ENCODE measurements around the gene SORCS1. TPM values are rescaled to one million over a fixed set of nuclear protein-coding genes. Genes with fewer than 3 reads are reported as not detected.

SORCS1 gene
- total and polyA plus RNA-seq, 4 donors: 0.08 to 0.21 (median 0.09) TPM; not detected in 1

DNA sequence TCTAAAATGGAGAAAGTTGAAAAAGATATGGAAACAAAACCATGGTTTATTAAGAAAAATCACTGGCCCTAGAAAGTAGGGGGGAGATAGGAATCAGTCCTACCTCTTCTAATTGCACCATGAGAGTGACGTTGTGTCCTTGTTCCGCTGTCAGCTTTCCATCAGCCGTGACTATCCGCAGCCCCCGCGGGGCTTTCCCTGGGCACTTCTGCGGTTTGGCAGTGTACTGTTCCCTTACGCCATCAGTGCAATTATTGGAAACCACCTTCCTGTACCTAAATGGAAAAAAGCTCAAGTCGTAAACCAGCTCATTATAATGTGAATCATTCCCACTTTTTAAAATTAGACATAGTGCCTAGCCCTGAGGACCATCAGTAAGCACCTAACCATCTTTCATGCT is 512.2 kb downstream of the SORCS1 start:
- DNase-seq (ENCODE audit: low spot score): no peak
- 82% methylated on average over 9 of the region's 9 CpGs for WGBS

More for the DNA sequence above, 512.2 kb downstream of the SORCS1 start:
- Histone ChIP-seq H3K9me3 (ENCODE audit: control insufficient read depth in 4 of 4, low read length in 3 of 4) (no peaks in the 10 kb centered on the region), H3K27ac (ENCODE audit: low read depth in 1 of 2, low read length in 2 of 2) (no peak overlapping the region), H3K36me3 (ENCODE audit: control insufficient read depth in 4 of 4, insufficient read depth in 3 of 4, low read depth in 1 of 4, low read length in 3 of 4) (no peaks in the 10 kb centered on the region), H3K9ac (ENCODE audit: low read depth in 1 of 2, low read length in 2 of 2) (no peak overlapping the region), H3K27me3 (ENCODE audit: control insufficient read depth in 4 of 4, insufficient read depth in 4 of 4, low read length in 3 of 4) (peaks cover 0 to 2% (median 0%) of the 10 kb centered on the region in 4 donors), H3K4me3 (ENCODE audit: low read depth in 1 of 3, low read length in 3 of 3) (no peak overlapping the region), H3K4me1 (ENCODE audit: control insufficient read depth in 4 of 4, insufficient read depth in 4 of 4, low read length in 3 of 4) (no peaks in the 10 kb centered on the region)
- TF ChIP-seq JUND (IDR thresholded peaks at IDR 0.05): no peak
- no peak for TF ChIP-seq FOXA2 (IDR thresholded peaks at IDR 0.05)
- TF ChIP-seq TAF1 (conservative IDR thresholded peaks at IDR 0.05): no peak
- TF ChIP-seq EGR1 (IDR thresholded peaks at IDR 0.05; ENCODE audit: low read depth in 2 of 2): no peak
- TF ChIP-seq NR2F2 (IDR thresholded peaks at IDR 0.05): no peak
- TF ChIP-seq HNF4A (conservative IDR thresholded peaks at IDR 0.05): no peak
- TF ChIP-seq YY1 (IDR thresholded peaks at IDR 0.05): no peak
- TF ChIP-seq HNF4G (IDR thresholded peaks at IDR 0.05): no peak
- TF ChIP-seq FOXA1 (IDR thresholded peaks at IDR 0.05): no peak
- no peak for TF ChIP-seq RAD21 (IDR thresholded peaks at IDR 0.05)
- TF ChIP-seq, protein P1, sequence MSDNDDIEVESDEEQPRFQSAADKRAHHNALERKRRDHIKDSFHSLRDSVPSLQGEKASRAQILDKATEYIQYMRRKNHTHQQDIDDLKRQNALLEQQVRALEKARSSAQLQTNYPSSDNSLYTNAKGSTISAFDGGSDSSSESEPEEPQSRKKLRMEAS (IDR thresholded peaks at IDR 0.05): no peak
- no peak for TF ChIP-seq RXRA (IDR thresholded peaks at IDR 0.05)
- TF ChIP-seq GABPA (IDR thresholded peaks at IDR 0.05 in 1 of 2, conservative IDR thresholded peaks at IDR 0.05 in 1 of 2): no peak
- TF ChIP-seq, protein P2, sequence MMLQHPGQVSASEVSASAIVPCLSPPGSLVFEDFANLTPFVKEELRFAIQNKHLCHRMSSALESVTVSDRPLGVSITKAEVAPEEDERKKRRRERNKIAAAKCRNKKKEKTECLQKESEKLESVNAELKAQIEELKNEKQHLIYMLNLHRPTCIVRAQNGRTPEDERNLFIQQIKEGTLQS (IDR thresholded peaks at IDR 0.05): no peak
- TF ChIP-seq, protein P3, sequence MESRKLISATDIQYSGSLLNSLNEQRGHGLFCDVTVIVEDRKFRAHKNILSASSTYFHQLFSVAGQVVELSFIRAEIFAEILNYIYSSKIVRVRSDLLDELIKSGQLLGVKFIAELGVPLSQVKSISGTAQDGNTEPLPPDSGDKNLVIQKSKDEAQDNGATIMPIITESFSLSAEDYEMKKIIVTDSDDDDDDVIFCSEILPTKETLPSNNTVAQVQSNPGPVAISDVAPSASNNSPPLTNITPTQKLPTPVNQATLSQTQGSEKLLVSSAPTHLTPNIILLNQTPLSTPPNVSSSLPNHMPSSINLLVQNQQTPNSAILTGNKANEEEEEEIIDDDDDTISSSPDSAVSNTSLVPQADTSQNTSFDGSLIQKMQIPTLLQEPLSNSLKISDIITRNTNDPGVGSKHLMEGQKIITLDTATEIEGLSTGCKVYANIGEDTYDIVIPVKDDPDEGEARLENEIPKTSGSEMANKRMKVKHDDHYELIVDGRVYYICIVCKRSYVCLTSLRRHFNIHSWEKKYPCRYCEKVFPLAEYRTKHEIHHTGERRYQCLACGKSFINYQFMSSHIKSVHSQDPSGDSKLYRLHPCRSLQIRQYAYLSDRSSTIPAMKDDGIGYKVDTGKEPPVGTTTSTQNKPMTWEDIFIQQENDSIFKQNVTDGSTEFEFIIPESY (IDR thresholded peaks at IDR 0.05): no peak
- no peak for TF ChIP-seq SP1 (IDR thresholded peaks at IDR 0.05)
- TF ChIP-seq, protein P4, sequence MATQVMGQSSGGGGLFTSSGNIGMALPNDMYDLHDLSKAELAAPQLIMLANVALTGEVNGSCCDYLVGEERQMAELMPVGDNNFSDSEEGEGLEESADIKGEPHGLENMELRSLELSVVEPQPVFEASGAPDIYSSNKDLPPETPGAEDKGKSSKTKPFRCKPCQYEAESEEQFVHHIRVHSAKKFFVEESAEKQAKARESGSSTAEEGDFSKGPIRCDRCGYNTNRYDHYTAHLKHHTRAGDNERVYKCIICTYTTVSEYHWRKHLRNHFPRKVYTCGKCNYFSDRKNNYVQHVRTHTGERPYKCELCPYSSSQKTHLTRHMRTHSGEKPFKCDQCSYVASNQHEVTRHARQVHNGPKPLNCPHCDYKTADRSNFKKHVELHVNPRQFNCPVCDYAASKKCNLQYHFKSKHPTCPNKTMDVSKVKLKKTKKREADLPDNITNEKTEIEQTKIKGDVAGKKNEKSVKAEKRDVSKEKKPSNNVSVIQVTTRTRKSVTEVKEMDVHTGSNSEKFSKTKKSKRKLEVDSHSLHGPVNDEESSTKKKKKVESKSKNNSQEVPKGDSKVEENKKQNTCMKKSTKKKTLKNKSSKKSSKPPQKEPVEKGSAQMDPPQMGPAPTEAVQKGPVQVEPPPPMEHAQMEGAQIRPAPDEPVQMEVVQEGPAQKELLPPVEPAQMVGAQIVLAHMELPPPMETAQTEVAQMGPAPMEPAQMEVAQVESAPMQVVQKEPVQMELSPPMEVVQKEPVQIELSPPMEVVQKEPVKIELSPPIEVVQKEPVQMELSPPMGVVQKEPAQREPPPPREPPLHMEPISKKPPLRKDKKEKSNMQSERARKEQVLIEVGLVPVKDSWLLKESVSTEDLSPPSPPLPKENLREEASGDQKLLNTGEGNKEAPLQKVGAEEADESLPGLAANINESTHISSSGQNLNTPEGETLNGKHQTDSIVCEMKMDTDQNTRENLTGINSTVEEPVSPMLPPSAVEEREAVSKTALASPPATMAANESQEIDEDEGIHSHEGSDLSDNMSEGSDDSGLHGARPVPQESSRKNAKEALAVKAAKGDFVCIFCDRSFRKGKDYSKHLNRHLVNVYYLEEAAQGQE (IDR thresholded peaks at IDR 0.05): no peak
- TF ChIP-seq, protein P5, sequence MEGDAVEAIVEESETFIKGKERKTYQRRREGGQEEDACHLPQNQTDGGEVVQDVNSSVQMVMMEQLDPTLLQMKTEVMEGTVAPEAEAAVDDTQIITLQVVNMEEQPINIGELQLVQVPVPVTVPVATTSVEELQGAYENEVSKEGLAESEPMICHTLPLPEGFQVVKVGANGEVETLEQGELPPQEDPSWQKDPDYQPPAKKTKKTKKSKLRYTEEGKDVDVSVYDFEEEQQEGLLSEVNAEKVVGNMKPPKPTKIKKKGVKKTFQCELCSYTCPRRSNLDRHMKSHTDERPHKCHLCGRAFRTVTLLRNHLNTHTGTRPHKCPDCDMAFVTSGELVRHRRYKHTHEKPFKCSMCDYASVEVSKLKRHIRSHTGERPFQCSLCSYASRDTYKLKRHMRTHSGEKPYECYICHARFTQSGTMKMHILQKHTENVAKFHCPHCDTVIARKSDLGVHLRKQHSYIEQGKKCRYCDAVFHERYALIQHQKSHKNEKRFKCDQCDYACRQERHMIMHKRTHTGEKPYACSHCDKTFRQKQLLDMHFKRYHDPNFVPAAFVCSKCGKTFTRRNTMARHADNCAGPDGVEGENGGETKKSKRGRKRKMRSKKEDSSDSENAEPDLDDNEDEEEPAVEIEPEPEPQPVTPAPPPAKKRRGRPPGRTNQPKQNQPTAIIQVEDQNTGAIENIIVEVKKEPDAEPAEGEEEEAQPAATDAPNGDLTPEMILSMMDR (IDR thresholded peaks at IDR 0.05; ENCODE audit: low read depth, low read length, missing input control): no peak
